PC-9 (cell line): Measurements from ENCODE around the gene C1orf159.

Experiments used
- EZH2 ChIP-seq: fragments of 200-600 bp; sonication (generic); IDR thresholded peaks from 2 replicates; pipeline ENCODE4 v1.8.0; 2017; ENCODE audit warnings: antibody characterized with exemption, low read depth
- TF ChIP-seq, protein P1 (sequence below): fragments of 200-600 bp; sonication (generic); conservative IDR thresholded peaks from 2 replicates; pipeline ENCODE4 v1.6.1; 2017; ENCODE audit warnings: mixed run types, antibody characterized with exemption, mild to moderate bottlenecking, moderate library complexity

DNA sequence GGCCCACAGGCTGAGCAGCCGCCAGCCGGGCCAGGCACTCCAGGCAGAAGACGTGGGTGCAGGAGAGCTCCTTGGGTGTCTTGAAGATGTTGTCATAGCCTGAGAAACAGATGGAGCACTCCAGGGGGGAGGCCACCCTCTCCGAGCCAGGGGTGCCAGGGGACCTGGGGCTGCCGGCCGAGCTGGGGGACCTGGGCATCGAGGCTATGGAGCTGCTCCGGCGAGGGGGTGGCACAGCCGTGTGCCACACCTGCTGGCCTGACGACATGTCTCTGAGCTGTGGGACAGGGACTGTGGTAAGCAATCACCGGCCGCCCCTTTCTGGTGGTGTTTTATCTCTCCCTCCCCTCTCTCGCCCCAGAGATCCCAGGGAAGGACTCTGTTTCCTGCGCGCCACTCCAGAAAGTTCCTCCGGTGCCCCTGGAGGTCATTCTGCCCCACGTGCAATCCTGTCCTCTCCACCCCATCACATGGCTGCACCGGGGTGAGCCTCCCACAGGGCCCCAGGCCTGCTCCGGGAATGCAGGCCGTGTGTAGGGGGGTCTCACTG is 43.5 kb downstream of the C1orf159 start:
- TF ChIP-seq, protein P1, sequence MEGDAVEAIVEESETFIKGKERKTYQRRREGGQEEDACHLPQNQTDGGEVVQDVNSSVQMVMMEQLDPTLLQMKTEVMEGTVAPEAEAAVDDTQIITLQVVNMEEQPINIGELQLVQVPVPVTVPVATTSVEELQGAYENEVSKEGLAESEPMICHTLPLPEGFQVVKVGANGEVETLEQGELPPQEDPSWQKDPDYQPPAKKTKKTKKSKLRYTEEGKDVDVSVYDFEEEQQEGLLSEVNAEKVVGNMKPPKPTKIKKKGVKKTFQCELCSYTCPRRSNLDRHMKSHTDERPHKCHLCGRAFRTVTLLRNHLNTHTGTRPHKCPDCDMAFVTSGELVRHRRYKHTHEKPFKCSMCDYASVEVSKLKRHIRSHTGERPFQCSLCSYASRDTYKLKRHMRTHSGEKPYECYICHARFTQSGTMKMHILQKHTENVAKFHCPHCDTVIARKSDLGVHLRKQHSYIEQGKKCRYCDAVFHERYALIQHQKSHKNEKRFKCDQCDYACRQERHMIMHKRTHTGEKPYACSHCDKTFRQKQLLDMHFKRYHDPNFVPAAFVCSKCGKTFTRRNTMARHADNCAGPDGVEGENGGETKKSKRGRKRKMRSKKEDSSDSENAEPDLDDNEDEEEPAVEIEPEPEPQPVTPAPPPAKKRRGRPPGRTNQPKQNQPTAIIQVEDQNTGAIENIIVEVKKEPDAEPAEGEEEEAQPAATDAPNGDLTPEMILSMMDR: no peak
- no peak for TF ChIP-seq EZH2
